SKM-1 treated with dmso at 0.1 percent for 144 hours (cell line): ENCODE results near the gene HDGFL3.
"Not testable (repeated sequence)": the region's sequence is repeated elsewhere in the genome, so short reads cannot be mapped to it uniquely, and the experiment has no call there.

Experiments
- DNase-seq: peaks from one replicate; lab custom pipeline; 2025; ENCODE audit not compliant: unreplicated experiment; lab: John Stamatoyannopoulos, UW

HDGFL3 gene

DNA sequence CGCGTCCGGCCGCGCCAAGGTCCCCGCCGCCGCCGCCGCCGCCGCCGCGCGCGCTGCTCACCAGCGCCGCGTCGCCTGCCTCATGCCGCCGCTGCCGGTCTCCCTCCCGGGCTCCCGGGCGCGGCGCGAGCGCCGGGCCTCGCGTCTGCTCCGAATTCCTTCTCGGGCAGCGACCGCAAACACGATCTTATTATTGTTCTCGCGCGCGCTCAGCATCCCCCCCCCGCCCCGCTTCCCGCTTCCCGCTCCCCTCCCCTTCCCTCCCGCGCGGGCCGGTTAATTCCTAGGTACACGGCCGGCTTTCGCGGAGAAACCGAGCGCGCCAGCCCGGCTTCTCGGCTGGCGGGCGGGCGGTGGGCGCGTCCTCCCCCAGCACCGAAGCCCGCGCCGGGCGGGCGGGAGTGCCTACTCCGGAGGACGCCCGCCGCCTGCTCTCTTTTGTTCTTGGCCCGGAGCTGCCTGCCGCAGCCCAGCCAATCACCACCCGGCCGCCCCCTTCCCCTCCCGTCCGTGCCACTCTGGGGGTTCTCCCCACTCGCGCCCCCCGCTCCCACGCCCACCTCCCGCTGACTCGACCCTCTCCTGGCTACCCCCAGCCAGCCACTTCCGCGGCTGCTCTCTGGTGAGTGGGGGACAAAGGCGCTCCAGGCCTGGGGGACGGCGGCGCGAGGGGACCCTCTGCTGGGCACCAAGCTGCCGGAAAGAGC is at the start of gene HDGFL3:
Gene HDGFL3 (minus strand): TSS at position 164 of the 707 bp plus-strand sequence. CDS start 409 bp downstream, outside the sequence.
- peak; percentile 39 for DNase-seq

DNA sequence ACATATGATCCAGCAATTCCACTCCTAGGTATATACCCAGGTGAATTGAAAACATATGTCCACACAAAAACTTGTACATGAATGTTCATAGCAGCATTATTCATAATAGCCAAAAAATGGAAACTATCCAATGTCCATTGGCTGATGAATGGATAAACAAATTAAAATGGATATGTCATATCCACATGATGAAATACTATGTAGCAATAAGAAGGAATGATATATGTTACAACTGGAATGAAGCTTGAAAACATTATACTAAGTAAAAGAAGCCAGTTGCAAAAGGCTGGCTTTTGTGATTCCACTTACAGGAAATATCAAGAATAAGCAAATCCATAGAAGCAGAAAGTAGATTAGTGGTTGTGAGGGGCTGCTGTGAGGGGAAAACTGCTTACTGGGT is 43.2 kb upstream of the HDGFL3 start:
- DNase-seq, result no peak

DNA sequence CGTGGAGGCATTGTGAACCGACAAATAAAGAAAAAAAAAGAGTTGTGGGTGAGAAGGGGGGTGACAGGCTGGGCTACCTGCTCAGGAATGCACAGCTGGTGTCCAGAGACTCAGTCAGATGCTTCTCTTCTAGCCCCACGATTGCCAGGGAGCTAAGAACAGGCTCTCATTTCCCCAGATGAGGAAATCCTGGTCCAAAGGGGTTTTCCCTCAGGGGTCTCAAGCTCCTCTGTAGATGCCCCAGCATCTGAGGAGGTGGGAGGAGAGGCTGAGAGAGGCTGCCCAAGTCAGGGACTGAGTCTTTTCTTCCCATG is 41.4 kb upstream of the HDGFL3 start:
- DNase-seq, result no peak

DNA sequence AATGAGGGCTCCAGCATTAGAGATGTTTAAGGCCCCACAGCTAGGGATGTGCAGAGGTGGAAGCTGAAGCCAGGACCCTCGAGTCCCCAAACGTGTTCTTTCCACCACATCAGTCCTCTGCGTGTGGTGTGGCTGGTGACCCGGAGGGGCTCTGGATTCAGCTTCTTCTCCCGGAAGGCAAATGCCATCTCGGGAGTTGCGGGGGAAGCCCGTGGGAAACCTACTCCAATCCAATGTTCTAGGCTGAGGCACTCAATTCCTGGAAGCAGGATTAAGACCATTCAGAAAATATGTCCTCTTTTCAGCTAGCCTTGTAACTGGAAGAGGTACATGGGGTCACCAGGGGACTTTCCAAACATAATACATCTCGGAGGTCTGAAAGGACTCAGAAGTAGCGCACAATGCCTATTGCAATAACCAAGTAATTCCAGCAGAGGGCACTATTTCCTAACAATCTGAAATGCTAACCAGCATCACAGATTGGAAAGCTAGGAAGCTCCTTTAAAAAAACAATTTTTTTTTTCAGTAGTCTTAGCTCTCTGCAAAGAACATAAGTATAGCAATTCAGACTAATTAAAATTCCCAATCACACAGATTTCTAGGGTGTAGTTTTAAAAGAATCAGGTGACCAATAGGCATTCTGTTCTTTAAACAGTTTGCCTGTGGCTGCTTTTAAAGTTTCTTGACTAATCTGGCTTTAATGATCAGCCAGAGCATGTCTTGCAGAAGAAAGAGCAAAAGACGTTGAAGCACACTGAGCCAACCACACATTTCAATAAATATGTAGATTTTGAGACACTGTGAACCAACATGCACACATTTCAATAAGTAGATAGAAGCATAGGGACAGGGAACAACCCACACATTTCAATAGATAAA is 40.8 kb upstream of the HDGFL3 start:
- DNase-seq, result peak; percentile 40

DNA sequence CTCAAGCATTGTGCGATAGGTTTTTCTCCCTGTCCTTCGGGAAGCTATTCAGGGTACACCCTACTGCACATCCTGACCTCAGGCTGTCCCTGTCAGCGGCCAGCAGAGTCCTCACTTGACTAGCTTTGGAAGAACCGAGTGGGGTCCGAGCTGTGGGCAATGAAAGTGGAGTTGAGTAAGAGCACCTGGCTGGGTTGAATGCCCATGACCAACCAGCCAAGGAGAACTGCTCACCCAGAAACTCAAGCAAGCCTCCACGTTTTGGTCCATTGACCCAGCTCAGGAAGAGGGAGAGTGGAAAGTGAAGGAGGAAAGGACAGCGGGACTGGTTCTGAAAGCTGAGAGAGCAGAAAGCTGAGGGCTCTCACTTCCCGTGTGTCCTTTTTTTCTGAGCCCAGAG is 36.0 kb upstream of the HDGFL3 start:
- no peak for DNase-seq

DNA sequence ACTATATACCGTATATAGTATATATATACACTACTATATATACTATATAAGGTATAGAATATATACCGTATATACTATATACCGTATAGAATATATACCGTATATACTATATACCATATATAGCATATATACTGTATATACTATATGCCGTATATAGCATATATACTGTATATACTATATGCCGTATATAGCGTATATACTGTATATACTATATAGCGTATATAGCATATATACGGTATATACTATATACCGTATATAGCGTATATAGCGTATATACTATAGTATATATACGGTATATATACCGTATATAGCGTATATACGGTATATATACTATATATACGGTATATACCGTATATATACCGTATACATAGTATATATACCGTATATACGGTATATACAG is 22.6 kb upstream of the HDGFL3 start:
- DNase-seq, result no peak

DNA sequence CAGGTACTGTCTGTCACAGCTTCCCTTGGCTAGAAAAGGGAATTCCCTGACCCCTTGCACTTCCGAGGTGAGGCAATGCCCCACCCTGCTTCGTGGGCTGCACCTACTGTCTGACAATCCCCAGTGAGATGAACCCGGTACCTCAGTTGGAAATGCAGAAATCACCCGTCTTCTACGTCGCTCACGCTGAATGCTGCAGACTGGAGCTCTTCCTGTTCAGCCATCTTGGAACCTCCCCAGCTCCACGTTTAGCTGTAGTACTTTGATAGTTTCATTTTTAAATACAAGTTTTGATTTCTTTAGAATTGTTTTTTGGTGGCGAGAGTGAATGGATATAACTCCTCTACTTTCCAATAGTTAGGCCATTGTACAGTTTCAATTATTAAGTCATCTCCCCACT is 17.8 kb upstream of the HDGFL3 start:
- no peak for DNase-seq

DNA sequence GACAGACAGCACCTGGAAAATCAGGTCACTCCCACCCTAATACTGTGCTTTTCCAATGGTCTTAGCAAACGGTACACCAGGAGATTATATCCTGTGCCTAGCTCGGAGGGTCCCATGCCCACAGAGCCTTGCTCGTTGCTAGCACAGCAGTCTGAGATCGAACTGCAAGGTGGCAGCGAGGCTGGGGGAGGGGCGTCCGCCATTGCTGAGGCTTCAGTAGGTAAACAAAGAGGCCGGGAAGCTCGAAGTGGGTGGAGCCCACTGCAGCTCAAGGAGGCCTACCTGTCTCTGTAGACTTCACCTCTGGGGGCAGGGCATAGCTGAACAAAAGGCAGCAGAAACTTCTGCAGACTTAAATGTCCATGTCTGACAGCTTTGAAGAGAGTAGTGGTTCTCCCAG is 14.2 kb upstream of the HDGFL3 start:
- DNase-seq, result not testable (repeated sequence)

DNA sequence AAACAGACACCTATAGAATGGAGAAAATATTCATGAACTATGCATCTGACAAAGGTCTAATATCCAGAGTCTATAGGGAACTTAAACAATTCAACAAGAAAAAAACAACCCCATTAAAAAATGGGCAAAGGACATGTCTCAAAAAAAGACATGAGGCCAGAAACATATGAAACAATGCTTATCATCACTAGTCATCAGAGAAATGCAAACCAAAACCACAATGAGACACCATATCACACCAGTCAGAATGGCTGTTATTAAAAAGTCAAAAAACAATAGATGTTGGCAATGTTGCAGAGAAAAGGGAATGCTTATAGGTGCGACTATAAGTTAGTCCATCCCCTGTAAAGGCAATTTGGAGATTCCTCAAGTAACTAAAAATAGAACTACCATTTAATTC is 11.4 kb upstream of the HDGFL3 start:
- no peak for DNase-seq

DNA sequence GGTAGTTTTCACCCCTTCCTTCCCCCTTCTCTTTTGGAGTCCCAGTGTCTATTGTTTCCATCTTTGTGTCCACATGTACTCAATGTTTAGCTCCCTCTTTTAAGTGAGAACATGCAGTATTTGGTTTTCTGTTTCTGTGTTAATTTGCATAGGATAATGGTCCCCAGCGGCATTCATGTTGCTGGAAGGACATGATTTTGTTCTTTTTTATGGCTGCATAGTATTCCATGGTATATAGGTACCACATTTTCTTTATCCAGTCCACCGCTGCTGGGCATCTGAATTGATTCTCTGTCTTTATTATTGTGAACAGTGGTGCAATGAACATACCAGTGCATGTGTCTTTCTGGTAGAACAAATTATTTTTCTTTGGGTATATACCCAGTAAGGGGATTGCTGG is 7.7 kb upstream of the HDGFL3 start:
- no peak for DNase-seq

DNA sequence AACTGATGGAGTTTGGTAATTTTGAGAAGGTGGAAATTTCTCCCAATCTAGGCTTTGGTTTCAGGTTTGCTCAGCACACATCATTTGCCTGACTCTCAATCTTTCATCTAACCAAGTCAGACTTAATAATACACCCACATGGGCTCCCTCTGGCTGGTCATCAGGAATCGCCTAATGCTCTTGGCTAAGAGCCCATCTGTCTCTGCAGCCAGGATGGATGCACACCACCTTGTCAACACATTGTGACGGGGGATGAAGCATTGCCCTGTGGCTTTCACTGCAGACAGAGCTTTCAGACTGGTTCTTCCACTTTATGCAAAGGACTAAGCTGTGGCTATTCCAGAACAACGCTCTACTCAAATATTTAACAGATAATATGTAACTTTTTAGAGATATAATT is 3.0 kb upstream of the HDGFL3 start:
- no peak for DNase-seq

DNA sequence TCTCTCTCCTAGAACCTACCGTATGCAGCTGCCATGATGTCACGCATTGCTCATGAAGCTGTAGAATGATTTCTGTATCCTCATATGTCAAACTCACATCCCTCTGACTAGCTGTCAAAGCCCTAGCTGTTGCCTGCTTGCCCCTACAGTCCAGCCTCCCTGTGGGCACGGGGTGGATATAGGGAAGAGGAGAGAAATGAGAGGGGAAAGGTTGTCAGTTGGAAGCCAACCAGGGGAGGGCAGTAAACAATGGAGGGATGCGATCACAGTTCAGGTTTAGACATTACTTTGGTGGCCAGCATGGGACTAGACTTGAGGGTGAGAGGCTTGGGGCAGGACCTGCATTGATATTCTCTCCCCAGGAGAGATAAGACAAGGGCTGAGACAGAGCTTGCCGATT is 1.7 kb upstream of the HDGFL3 start:
- no peak for DNase-seq

DNA sequence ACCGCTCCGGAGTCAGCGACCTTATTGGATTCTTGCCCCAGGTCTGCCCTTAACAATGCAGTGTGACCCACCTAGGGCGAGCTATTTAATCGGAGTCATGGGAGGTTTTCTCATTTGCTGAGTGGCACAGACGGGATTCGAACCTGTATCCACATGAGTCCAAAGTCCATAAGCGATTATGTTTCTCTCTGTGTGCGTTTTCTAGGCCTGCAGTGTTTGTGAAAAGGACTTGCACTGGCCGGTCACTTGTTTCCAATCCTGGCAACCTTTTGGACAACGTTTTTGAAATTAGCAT is 691 bp upstream of the HDGFL3 start:
- peak; percentile 25 for DNase-seq

DNA sequence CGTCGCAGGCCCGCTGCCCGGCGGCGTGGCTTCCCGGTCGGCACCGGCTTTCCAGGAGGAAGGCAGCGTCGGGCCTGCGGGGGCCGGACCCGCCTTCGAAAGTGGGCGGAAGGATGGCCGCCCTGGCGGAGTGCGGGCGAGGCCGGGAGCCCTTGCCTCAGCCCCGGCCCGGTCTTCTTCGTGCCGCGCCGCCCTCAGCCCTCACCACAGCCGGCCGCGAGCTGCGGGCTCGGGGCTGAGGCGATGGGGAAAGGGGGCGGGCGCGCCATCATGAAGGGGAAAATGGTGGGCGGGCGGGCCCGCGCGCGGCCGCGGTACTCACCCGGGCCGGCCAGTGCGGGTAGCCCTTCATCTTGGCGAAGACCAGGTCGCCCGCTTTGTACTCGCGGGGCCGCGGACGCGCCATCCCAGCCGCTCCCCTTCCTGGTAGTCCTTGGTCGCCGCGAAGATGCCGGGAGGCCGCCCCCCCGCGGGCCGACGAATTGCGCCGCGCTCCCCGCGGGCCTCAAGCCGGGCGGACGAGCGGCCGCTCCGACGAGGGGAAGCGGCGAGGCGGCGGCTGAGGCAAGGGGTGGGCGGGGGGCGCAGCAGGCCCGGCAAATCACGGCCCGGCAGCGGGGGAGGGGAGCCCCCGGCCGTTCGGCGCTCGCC is 489 bp downstream of the HDGFL3 start:
- no peak for DNase-seq

DNA sequence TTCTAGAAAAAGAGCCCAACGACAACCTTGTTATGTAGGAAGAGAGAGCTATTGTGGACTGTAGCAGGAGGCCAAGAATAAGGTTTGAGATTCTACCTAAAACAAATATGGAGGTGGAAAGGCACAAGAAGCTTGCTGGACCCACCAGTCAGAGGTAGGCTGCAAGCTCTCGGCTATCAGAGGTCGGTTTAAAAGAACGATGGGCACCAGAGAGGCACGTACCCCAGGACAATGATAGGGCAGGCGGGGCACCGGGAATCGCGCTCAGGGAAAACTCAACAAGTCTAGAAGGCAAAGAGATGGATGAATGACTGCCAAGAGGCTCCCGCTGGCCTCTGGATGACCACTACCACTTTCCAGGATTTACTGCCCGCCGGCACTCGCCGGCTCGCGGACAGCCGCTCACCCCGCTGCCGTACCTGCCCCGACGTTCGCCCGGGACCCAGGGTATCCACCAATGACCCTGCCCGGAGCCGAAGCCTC is 1.1 kb downstream of the HDGFL3 start:
- no peak for DNase-seq

DNA sequence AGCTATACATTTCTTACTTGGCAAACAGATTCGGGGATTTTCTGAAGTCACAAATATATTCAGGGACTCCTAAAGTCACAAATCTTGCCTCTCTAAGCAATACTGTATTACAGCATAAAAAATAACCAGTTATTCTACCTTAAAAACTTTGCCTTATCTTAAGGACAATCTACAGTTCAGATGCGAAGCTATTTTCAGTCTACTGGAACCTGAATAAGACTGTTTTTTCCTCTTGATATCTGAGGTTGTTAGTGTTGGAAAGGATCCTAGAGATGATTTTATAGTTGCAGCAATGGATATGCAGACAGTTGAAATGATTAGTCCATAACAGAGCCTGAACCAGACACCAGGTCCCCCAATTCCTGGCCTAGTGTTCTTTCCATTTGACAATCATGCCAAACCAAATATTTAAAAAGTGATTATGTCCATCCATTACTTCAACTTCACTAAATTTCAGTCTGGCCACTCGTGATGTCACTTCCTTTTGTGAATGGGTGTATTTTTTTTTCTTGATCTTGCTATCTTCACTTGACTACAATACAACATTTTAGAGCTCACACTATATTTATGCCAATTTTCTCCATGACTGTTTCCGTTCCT is 1.8 kb downstream of the HDGFL3 start:
- no peak for DNase-seq

DNA sequence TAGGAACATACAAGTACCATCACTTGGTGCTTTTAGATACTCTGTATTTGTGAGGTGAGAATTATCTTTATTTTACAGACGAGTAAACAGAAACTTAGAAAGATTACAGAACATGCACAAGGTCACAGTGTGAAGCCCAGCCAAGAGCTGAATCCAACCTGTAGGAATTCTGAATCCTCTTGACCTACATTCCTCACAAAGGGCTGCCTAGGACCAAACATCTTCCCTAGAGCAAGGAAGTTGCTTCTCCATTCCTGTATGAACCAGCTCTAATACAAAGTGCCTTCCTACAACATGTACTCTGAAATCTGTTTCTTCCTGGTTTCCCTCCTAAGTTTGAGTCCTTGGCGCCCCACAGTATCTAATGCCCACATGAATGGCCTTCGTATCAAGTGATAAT is 2.9 kb downstream of the HDGFL3 start:
- no peak for DNase-seq

DNA sequence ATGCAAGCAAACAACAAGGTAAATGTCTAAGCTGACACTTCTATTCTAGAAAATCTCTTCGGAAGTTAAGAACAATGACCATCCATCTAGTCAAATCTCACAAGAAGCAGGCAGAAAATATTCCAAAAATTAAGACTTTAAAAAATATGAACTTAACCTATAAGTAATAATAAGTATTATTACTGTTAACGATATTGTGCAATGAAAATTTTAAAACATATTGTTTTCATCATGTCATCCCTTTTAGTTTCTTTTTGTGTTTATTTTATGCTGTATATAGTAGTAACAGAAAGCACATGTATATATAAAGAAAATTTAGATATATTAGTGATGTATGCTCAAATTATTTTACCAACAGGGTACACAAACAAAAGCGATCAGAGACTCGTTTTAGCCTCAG is 4.1 kb downstream of the HDGFL3 start:
- no peak for DNase-seq

DNA sequence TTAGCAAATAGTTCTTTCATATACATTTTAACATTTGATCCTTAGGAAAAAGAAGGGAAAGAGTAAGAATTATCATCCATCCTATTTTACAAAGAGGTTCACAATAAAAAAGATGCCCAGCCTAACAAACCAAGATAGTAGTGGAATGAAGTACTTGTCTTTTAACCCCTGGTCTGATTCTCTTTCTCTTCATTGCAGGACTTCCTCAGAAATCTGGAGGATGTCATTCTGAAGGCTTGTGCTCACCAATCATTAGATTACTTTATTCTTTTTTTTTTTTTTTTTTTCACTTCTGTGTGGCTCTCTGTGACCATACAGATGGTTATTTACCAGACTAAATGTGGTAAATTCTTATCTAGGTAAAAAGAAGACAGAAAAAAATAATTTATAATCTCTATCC is 7.0 kb downstream of the HDGFL3 start:
- no peak for DNase-seq

DNA sequence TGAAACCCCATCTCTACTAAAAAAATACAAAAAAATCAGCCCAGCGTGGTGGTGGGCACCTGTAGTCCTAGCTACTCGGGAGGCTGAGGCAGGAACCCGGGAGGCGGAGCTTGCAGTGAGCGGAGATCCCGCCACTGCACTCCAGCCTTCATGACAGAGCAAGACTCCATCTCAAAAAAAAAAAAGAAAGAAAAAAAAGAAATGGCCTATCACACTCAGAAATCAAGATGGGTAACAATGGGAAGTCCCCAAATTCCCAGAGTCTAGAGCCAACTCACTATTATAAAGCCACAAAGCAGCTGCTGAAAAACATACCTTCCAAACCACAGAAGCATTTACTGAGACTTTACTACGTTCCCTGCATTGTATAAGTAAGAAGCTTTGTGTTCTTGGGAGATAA is 7.5 kb downstream of the HDGFL3 start:
- no peak for DNase-seq

DNA sequence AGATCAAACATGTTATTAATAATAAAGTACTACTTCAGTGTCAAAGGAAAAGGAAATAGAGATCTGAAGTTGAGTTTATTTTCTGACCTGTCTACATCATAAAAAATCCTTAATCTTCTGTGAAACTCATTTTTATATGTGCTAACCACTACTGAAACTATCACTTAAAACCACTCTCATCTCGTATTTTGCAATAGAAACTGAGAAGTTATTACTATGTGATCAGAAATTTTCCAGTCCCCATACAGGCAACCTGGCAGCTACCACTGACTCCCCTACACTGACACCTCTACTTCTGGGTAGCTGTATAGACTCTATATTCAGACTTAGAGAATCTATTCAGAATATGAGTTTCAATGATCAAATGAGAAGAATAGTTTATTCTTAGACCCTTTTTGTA is 8.3 kb downstream of the HDGFL3 start:
- DNase-seq, result no peak

DNA sequence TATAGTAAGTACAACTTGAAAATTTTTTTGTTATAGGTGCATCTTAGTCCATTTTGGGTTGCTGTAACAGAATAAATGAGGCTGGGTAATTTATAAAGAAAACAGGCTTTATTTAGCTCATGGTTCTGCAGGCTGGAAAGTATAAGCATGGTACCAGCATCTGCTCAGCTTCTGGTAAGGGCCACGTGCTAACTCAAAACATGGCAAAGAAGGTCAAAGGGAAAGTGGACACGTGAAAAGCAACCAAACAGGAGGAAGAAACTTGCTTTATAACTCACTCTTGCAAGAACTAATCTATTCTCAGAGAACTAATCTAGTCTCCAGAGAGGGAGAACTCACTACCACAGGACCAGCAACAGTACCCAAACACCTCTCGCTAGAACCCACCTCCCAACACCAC is 9.1 kb downstream of the HDGFL3 start:
- DNase-seq, result no peak
